Mesenchymal stem cell (in vitro differentiated cells and primary cell): ENCODE data around the gene CCDC6.

ENCODE experiments used
- DNase-seq: peaks from one replicate; pipeline ENCODE4 v3.0.0-alpha.2; 2013
- H2AFZ ChIP-seq: one replicate; pipeline ENCODE4 v1.6.1; 2013; ENCODE audit warnings: low read depth, mild to moderate bottlenecking, control low read depth, inconsistent platforms, low read length, moderate library complexity
- H2AK5ac ChIP-seq: 2 replicates; pipeline ENCODE4 v1.6.1; 2013; ENCODE audit warnings: low read length, moderate library complexity, mild to moderate bottlenecking, inconsistent platforms; ENCODE audit not compliant: severe bottlenecking
- H2BK120ac ChIP-seq: one replicate; pipeline ENCODE4 v1.6.1; 2013; ENCODE audit warnings: low read depth, mild to moderate bottlenecking, inconsistent platforms, low read length, moderate library complexity
- H2BK12ac ChIP-seq, 2 experiments: one replicate each; pipeline ENCODE4 v1.6.1; 2013; ENCODE audit warnings: inconsistent platforms in 2 of 2, low read length in 2 of 2, mild to moderate bottlenecking in 2 of 2, moderate library complexity in 2 of 2, control low read depth in 1 of 2
- H2BK15ac ChIP-seq: one replicate; pipeline ENCODE4 v1.6.1; 2013; ENCODE audit warnings: mild to moderate bottlenecking, low read depth, inconsistent platforms; ENCODE audit not compliant: poor library complexity, severe bottlenecking
- H2BK5ac ChIP-seq: 2 replicates; pipeline ENCODE4 v1.6.1; 2013; ENCODE audit warnings: low read depth, mild to moderate bottlenecking, low read length, control low read depth, inconsistent platforms; ENCODE audit not compliant: poor library complexity, severe bottlenecking
- H3K14ac ChIP-seq, 2 experiments: one replicate each; pipeline ENCODE4 v1.6.1; 2013; ENCODE audit warnings: inconsistent platforms in 2 of 2, low read length in 2 of 2, control low read depth in 1 of 2, mild to moderate bottlenecking in 1 of 2, moderate library complexity in 1 of 2
- H3K18ac ChIP-seq, 2 experiments: one replicate each; pipeline ENCODE4 v1.6.1; 2013; ENCODE audit warnings: inconsistent platforms in 2 of 2, low read length in 2 of 2, control low read depth in 1 of 2, low read depth in 1 of 2, mild to moderate bottlenecking in 1 of 2
- H3K23ac ChIP-seq, 2 experiments: one replicate each; pipeline ENCODE4 v1.6.1; 2013; ENCODE audit warnings: inconsistent platforms in 2 of 2, low read length in 2 of 2, mild to moderate bottlenecking in 2 of 2, moderate library complexity in 2 of 2, control low read depth in 1 of 2
- H3K27ac ChIP-seq: 2 replicates; pipeline ENCODE4 v1.5.1; 2013; ENCODE audit warnings: mild to moderate bottlenecking, moderate library complexity, low read length, control low read depth, inconsistent platforms; ENCODE audit not compliant: poor library complexity, severe bottlenecking
- H3K27me3 ChIP-seq, 2 experiments: 2 replicates each; pipeline versions ENCODE4 v1.6.1 to v1.7.0; 2013; ENCODE audit warnings: low read length in 2 of 2, mild to moderate bottlenecking in 2 of 2, moderate library complexity in 2 of 2, control low read depth in 1 of 2, inconsistent platforms in 1 of 2; ENCODE audit not compliant: control insufficient read depth in 1 of 2, insufficient read depth in 1 of 2
- H3K36me3 ChIP-seq, 2 experiments: 2 replicates each; pipeline versions ENCODE4 v1.6.1 to v1.7.0; 2013; ENCODE audit warnings: low read length in 2 of 2, control low read depth in 1 of 2, inconsistent platforms in 1 of 2, low read depth in 1 of 2, mild to moderate bottlenecking in 1 of 2; ENCODE audit not compliant: insufficient read depth in 2 of 2, control insufficient read depth in 1 of 2
- H3K4ac ChIP-seq, 2 experiments: one replicate each; pipeline ENCODE4 v1.6.1; 2013; ENCODE audit warnings: inconsistent platforms in 2 of 2, low read length in 2 of 2, mild to moderate bottlenecking in 2 of 2, moderate library complexity in 2 of 2, control low read depth in 1 of 2, low read depth in 1 of 2
- H3K4me1 ChIP-seq: 2 replicates; pipeline ENCODE4 v1.6.1; 2013; ENCODE audit warnings: low read depth, low read length, control low read depth; ENCODE audit not compliant: control insufficient read depth, insufficient read depth
- H3K4me2 ChIP-seq: 2 replicates; pipeline ENCODE4 v1.6.1; 2013; ENCODE audit warnings: low read length, mild to moderate bottlenecking, inconsistent platforms; ENCODE audit not compliant: poor library complexity, severe bottlenecking
- H3K4me3 ChIP-seq, 2 experiments: 2 replicates each; pipeline versions ENCODE4 v1.5.1 to v1.7.0; 2013; ENCODE audit warnings: low read length in 2 of 2, mild to moderate bottlenecking in 2 of 2, control low read depth in 1 of 2, low read depth in 1 of 2; ENCODE audit not compliant: insufficient read depth in 1 of 2
- H3K79me1 ChIP-seq: replicated peaks from 2 replicates; pipeline ENCODE4 v1.6.1; 2013; ENCODE audit warnings: mild to moderate bottlenecking, control low read depth, low read length, inconsistent platforms; ENCODE audit not compliant: poor library complexity, severe bottlenecking
- H3K9ac ChIP-seq: 2 replicates; pipeline ENCODE4 v1.7.0; 2013; ENCODE audit warnings: mild to moderate bottlenecking, low read length, moderate library complexity
- H3K9me3 ChIP-seq: 2 replicates; pipeline ENCODE4 v1.7.0; 2013; ENCODE audit warnings: mild to moderate bottlenecking, low read length; ENCODE audit not compliant: control insufficient read depth
- H4K8ac ChIP-seq: one replicate; pipeline ENCODE4 v1.6.1; 2013; ENCODE audit warnings: inconsistent platforms, mild to moderate bottlenecking, low read length, moderate library complexity
- H4K91ac ChIP-seq: one replicate; pipeline ENCODE4 v1.6.1; 2013; ENCODE audit warnings: mild to moderate bottlenecking, low read length, inconsistent platforms
- WGBS: methylation state at CpG from one replicate; pipeline ENCODE4 v1.1.7; 2013; ENCODE audit warnings: mixed read lengths; 5-methylcytosine and 5-hydroxymethylcytosine counted together

CCDC6 gene

GRCh38 chr10:59878915-59879314 is 27.4 kb downstream of the CCDC6 start:
- no peak overlapping the region for H3K4ac ChIP-seq
- H2BK5ac ChIP-seq = no peak overlapping the region
- H3K79me1 ChIP-seq = peaks cover 28% of the 10 kb centered on the region
- H3K4me1 ChIP-seq = no peaks in the 10 kb centered on the region
- WGBS = 100% methylated on average over 1 of the region's 2 CpGs
- H2AFZ ChIP-seq = no peak overlapping the region
- no peak overlapping the region for H3K14ac ChIP-seq
- H3K9me3 ChIP-seq = no peaks in the 10 kb centered on the region
- H3K36me3 ChIP-seq = no peaks in the 10 kb centered on the region
- no peak overlapping the region for H3K9ac ChIP-seq
- H3K27me3 ChIP-seq = no peaks in the 10 kb centered on the region
- no peak overlapping the region for H4K8ac ChIP-seq
- no peak overlapping the region for H3K4me3 ChIP-seq
- no peak overlapping the region for H4K91ac ChIP-seq
- no peak overlapping the region for H2BK120ac ChIP-seq
- no peak overlapping the region for H2BK15ac ChIP-seq
- H2BK12ac ChIP-seq = no peak overlapping the region
- H3K27ac ChIP-seq = no peak overlapping the region
- DNase-seq = no peak
- H3K23ac ChIP-seq = no peak overlapping the region
- H2AK5ac ChIP-seq = no peak overlapping the region
- no peak overlapping the region for H3K18ac ChIP-seq
- H3K4me2 ChIP-seq = no peak overlapping the region

GRCh38 chr10:59878289-59878688 is 28.1 kb downstream of the CCDC6 start:
- H2AK5ac ChIP-seq = no peak overlapping the region
- WGBS = 100% methylated on average over 2 of the region's 2 CpGs
- H3K4me2 ChIP-seq = no peak overlapping the region
- DNase-seq = no peak
- H3K27me3 ChIP-seq = no peaks in the 10 kb centered on the region
- no peak overlapping the region for H3K4me3 ChIP-seq
- H3K36me3 ChIP-seq = no peaks in the 10 kb centered on the region
- no peak overlapping the region for H2AFZ ChIP-seq
- H3K14ac ChIP-seq = no peak overlapping the region
- H4K91ac ChIP-seq = no peak overlapping the region
- H2BK15ac ChIP-seq = no peak overlapping the region
- H2BK120ac ChIP-seq = no peak overlapping the region
- no peak overlapping the region for H3K18ac ChIP-seq
- no peak overlapping the region for H3K9ac ChIP-seq
- no peak overlapping the region for H4K8ac ChIP-seq
- H3K9me3 ChIP-seq = no peaks in the 10 kb centered on the region
- no peak overlapping the region for H3K27ac ChIP-seq
- H2BK5ac ChIP-seq = no peak overlapping the region
- H3K79me1 ChIP-seq = peaks cover 28% of the 10 kb centered on the region
- H3K23ac ChIP-seq = no peak overlapping the region
- H3K4ac ChIP-seq = no peak overlapping the region
- H3K4me1 ChIP-seq = no peaks in the 10 kb centered on the region
- H2BK12ac ChIP-seq = no peak overlapping the region

GRCh38 chr10:59877191-59877671 is 29.1 kb downstream of the CCDC6 start:
- Histone ChIP-seq H2AFZ (no peak overlapping the region), H3K27ac (no peak overlapping the region), H2BK5ac (no peak overlapping the region), H3K4ac (no peak overlapping the region), H3K4me2 (no peak overlapping the region), H2BK12ac (no peak overlapping the region), H3K14ac (no peak overlapping the region), H3K4me3 (no peak overlapping the region), H3K4me1 (peaks cover 2% of the 10 kb centered on the region), H2BK15ac (no peak overlapping the region), H3K18ac (no peak overlapping the region), H3K9ac (no peak overlapping the region), H3K36me3 (no peaks in the 10 kb centered on the region), H2AK5ac (no peak overlapping the region), H4K8ac (no peak overlapping the region), H3K79me1 (peaks cover 29% of the 10 kb centered on the region), H2BK120ac (no peak overlapping the region), H3K27me3 (no peaks in the 10 kb centered on the region), H4K91ac (no peak overlapping the region), H3K23ac (no peak overlapping the region), H3K9me3 (no peaks in the 10 kb centered on the region)
- peak; percentile 52 for DNase-seq
- 90% methylated on average over 7 of the region's 7 CpGs for WGBS

GRCh38 chr10:59876695-59877094 is 29.7 kb downstream of the CCDC6 start:
- H2BK5ac ChIP-seq = no peak overlapping the region
- peaks cover 2% of the 10 kb centered on the region for H3K4me1 ChIP-seq
- H3K4me3 ChIP-seq = no peak overlapping the region
- H2BK12ac ChIP-seq = no peak overlapping the region
- no peak overlapping the region for H4K8ac ChIP-seq
- no peaks in the 10 kb centered on the region for H3K36me3 ChIP-seq
- H2AFZ ChIP-seq = no peak overlapping the region
- no peak overlapping the region for H3K18ac ChIP-seq
- no peak overlapping the region for H2BK120ac ChIP-seq
- H4K91ac ChIP-seq = no peak overlapping the region
- no peak for DNase-seq
- peaks cover 30% of the 10 kb centered on the region for H3K79me1 ChIP-seq
- no peak overlapping the region for H3K4ac ChIP-seq
- no peak overlapping the region for H3K23ac ChIP-seq
- H3K4me2 ChIP-seq = no peak overlapping the region
- no peaks in the 10 kb centered on the region for H3K9me3 ChIP-seq
- no peak overlapping the region for H3K27ac ChIP-seq
- no peak overlapping the region for H3K14ac ChIP-seq
- no peak overlapping the region for H2AK5ac ChIP-seq
- no peak overlapping the region for H2BK15ac ChIP-seq
- no peaks in the 10 kb centered on the region for H3K27me3 ChIP-seq
- WGBS = no CpG with 5 or more reads among the region's 2 CpGs
- H3K9ac ChIP-seq = no peak overlapping the region
